ENCODE data around the gene ZNF780B.
"Not testable (repeated sequence)": the region's sequence is repeated elsewhere in the genome, so short reads cannot be mapped to it uniquely, and the experiment has no call there.

The ZNF780B gene

GRCh38 chr19:40055832-40056504, at the start of gene ZNF780B:
ZNF780B (minus strand) TSS chr19:40056231; CDS start chr19:40050332, 5,899 bp downstream.
- DNase-seq (ENCODE audit: low read depth), result peak; percentile 66

- DNase-seq (ENCODE audit: low read depth), result no peak
Measured at GRCh38 chr19:40104754-40105153, 48.7 kb upstream of the ZNF780B start.

GRCh38 chr19:40103600-40103999, 47.6 kb upstream of the ZNF780B start:
- no peak for DNase-seq (ENCODE audit: low read depth)

GRCh38 chr19:40101813-40102212, 45.8 kb upstream of the ZNF780B start:
- no peak for DNase-seq (ENCODE audit: low read depth)

GRCh38 chr19:40093416-40093815, 37.4 kb upstream of the ZNF780B start:
- DNase-seq (ENCODE audit: low read depth), result no peak

- DNase-seq (ENCODE audit: low read depth), result no peak
Measured at GRCh38 chr19:40091205-40092129, 35.4 kb upstream of the ZNF780B start.

- peak; percentile 71 for DNase-seq (ENCODE audit: low read depth)
Measured at GRCh38 chr19:40090241-40091204, 34.5 kb upstream of the ZNF780B start, which contains the start of gene ZNF780A. ZNF780A (minus strand) TSS chr19:40090943; CDS start chr19:40084753, 6,190 bp downstream.

- no peak for DNase-seq (ENCODE audit: low read depth)
Measured at GRCh38 chr19:40089462-40089861, 33.4 kb upstream of the ZNF780B start.

- DNase-seq (ENCODE audit: low read depth), result no peak
Measured at GRCh38 chr19:40088299-40089047, 32.4 kb upstream of the ZNF780B start.

- DNase-seq (ENCODE audit: low read depth), result no peak
Measured at GRCh38 chr19:40084948-40085347, 28.9 kb upstream of the ZNF780B start.

- DNase-seq (ENCODE audit: low read depth), result no peak
Measured at GRCh38 chr19:40081411-40081810, 25.4 kb upstream of the ZNF780B start.

- no peak for DNase-seq (ENCODE audit: low read depth)
Measured at GRCh38 chr19:40080289-40080688, 24.3 kb upstream of the ZNF780B start.

GRCh38 chr19:40078377-40078776, 22.3 kb upstream of the ZNF780B start:
- DNase-seq (ENCODE audit: low read depth), result no peak

- no peak for DNase-seq (ENCODE audit: low read depth)
Measured at GRCh38 chr19:40070058-40070457, 14.0 kb upstream of the ZNF780B start.

GRCh38 chr19:40059624-40060023, 3.6 kb upstream of the ZNF780B start:
- DNase-seq (ENCODE audit: low read depth), result no peak

GRCh38 chr19:40057166-40057565, 1.1 kb upstream of the ZNF780B start:
- DNase-seq (ENCODE audit: low read depth), result no peak

GRCh38 chr19:40056505-40056904, 474 bp upstream of the ZNF780B start:
- DNase-seq (ENCODE audit: low read depth), result no peak

- no peak for DNase-seq (ENCODE audit: low read depth)
Measured at GRCh38 chr19:40055049-40055448, 982 bp downstream of the ZNF780B start.

- DNase-seq (ENCODE audit: low read depth), result no peak
Measured at GRCh38 chr19:40054632-40055031, 1.4 kb downstream of the ZNF780B start.

- no peak for DNase-seq (ENCODE audit: low read depth)
Measured at GRCh38 chr19:40053491-40053890, 2.5 kb downstream of the ZNF780B start.

- DNase-seq (ENCODE audit: low read depth), result not testable (repeated sequence)
Measured at GRCh38 chr19:40041718-40042117, 14.3 kb downstream of the ZNF780B start.

All from HS-27A (cell line).